ELR (cell line): ENCODE measurements around the gene PRPF19.
A peak's percentile ranks its signal among the peaks of the same experiment; 100 is the strongest.

Experiments used
- DNase-seq: peaks from one replicate; pipeline ENCODE4 v3.0.0-alpha.2; 2015; ENCODE audit warnings: low read depth

The PRPF19 gene

GRCh38 chr11:60906132-60906972, at the start of gene PRPF19:
PRPF19 (minus strand) TSS chr11:60906585; CDS start chr11:60906382, 203 bp downstream.
- DNase-seq, result peak; percentile 97

- no peak for DNase-seq
Measured at GRCh38 chr11:60955571-60955970, 49.2 kb upstream of the PRPF19 start.

GRCh38 chr11:60954421-60954820, 48.0 kb upstream of the PRPF19 start:
- DNase-seq, result no peak

- peak; percentile 49 for DNase-seq
Measured at GRCh38 chr11:60953781-60954180, 47.4 kb upstream of the PRPF19 start.

- no peak for DNase-seq
Measured at GRCh38 chr11:60952742-60953170, 46.4 kb upstream of the PRPF19 start.

- peak; percentile 55 for DNase-seq
Measured at GRCh38 chr11:60951904-60952741, 45.7 kb upstream of the PRPF19 start, which contains the start of gene SLC15A3. SLC15A3 (minus strand) TSS chr11:60952176; CDS start chr11:60951551, 625 bp downstream.

GRCh38 chr11:60951606-60951903, 45.2 kb upstream of the PRPF19 start:
- no peak for DNase-seq

- no peak for DNase-seq
Measured at GRCh38 chr11:60950933-60951605, 44.7 kb upstream of the PRPF19 start.

- DNase-seq, result no peak
Measured at GRCh38 chr11:60950024-60950423, 43.6 kb upstream of the PRPF19 start.

- no peak for DNase-seq
Measured at GRCh38 chr11:60948250-60948649, 41.9 kb upstream of the PRPF19 start.

GRCh38 chr11:60947700-60948099, 41.3 kb upstream of the PRPF19 start:
- no peak for DNase-seq

- no peak for DNase-seq
Measured at GRCh38 chr11:60946601-60947264, 40.3 kb upstream of the PRPF19 start.

GRCh38 chr11:60945295-60945667, 38.9 kb upstream of the PRPF19 start:
- DNase-seq, result no peak

GRCh38 chr11:60944490-60945294, 38.3 kb upstream of the PRPF19 start:
- no peak for DNase-seq

GRCh38 chr11:60942970-60943565, 36.7 kb upstream of the PRPF19 start:
- no peak for DNase-seq

GRCh38 chr11:60942219-60942618, 35.8 kb upstream of the PRPF19 start:
- DNase-seq, result no peak

GRCh38 chr11:60941371-60942119, 35.2 kb upstream of the PRPF19 start:
- DNase-seq, result no peak

GRCh38 chr11:60939855-60940254, 33.5 kb upstream of the PRPF19 start:
- no peak for DNase-seq

GRCh38 chr11:60939301-60939700, 32.9 kb upstream of the PRPF19 start:
- DNase-seq, result no peak

- DNase-seq, result no peak
Measured at GRCh38 chr11:60938500-60938899, 32.1 kb upstream of the PRPF19 start.
